NCI-H146 (cell line): ENCODE measurements around the gene RNU5B-1.

Experiments
- DNase-seq: peaks from one replicate; lab custom pipeline; 2025; lab: John Stamatoyannopoulos, UW

RNU5B-1 gene

DNA sequence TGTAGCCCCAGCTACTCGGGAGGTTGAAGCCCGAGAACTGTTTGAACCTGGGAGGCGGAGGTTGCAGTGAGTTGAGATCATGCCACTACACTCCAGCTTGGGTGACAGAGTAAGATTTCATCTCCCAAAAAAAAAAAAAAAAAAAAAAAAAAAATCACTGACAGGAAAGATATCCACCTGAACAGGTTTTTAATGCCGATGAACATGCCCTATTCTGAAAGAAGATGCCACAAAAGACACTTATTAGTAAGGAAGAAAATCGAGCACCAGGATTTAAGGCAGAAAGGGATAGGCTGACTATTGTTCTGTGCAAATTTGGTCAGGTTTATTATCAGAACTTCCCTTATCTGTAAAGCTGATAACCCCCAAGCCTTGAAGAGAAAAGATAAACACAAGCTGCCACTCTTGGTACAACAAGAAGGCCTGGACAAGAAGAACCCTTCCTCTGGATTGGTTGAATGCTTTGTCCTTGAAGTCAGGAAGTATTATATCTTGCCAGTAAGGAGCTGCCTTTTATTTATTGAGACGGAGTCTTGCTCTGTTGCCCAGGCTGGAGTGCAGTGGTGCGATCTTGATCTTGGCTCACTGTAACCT lies 15.1 kb upstream of the RNU5B-1 start:
- no peak for DNase-seq

DNA sequence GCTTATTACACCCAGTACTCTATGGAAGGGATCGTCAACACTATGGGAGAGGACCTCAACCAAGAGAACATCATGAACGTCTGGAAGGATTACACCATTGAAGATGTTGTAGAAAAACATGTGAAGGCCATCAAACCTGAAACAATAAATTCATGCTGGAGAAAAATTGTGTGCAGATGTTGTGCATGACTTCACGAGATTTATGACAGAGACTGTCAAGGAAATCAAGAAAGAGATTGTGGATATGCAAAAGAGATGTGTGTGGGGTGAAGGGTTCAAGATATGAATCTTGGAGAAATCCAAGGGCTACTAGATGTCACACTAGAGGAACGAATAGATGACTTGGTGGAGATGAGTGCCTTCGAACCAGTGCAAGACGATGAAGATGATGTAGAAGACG lies 14.2 kb upstream of the RNU5B-1 start:
- no peak for DNase-seq

DNA sequence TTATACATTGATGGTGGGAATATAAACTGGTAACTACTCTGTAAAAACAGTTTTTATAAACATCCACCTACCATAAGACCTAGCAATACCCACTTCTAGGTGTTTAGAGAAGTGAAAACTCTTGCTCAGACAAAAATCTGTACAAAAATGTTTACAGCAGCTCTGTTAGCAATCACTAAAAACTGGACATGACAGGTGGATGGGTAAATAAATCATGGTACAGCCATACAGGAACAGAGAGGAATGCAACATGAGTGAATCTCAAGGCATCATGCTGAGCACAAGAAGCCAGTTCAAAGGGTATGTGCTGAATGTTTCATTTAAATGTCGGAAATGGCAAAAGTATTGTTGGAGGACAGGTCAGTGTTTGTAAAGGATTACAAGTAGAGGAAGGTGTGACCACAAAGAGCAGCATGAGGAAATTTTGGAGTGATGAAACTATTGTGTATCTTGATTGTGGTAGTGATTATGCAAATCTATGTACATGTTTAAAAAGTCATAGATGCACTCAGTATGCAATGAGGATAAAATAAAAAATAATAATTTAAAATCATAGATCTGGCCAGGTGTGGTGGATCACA lies 11.4 kb upstream of the RNU5B-1 start:
- DNase-seq = peak; percentile 10

DNA sequence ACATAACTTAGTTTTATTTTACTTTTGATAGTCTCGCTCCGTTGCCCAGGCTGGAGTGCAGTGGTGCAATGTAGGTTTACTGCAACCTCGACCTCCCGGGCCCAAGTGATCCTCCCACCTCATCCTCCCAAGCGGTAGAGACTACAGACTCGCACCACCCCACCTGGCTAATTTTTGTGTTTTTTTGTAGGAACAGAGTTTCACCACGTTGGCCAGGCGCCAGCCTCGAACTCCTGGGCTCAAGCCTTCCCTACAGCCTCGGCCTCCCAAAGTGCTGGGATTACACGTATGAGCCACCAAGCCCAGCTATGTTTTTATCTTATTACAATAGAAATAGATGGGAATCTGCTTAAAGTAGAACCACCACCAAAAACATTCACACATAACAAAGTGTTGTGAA lies 5.7 kb upstream of the RNU5B-1 start:
- DNase-seq = no peak

DNA sequence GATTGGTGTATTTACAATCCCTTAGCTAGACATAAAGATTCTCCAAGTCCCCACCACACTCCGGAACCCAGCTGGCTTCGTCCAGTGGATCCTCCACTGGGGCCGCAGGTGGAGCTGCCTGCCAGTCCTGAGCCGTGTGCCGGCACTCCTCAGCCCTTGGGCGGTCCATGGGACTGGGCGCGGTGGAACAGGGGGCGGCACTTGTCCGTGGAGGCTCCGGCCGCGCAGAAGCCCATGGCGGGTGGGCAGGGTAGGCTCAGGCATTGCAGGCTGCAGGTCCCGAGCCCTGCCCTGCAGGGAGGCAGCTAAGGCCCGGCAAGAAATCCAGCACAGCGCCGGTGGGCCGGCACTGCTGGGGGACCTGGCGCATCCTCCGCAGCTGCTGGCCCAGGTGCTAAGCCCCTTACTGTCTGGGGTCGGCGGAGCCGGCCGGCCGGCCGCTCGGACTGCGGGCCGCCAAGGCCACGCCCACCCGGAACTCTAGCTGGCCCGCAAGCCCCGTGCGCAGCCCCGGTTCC lies 3.5 kb upstream of the RNU5B-1 start:
- DNase-seq = no peak

DNA sequence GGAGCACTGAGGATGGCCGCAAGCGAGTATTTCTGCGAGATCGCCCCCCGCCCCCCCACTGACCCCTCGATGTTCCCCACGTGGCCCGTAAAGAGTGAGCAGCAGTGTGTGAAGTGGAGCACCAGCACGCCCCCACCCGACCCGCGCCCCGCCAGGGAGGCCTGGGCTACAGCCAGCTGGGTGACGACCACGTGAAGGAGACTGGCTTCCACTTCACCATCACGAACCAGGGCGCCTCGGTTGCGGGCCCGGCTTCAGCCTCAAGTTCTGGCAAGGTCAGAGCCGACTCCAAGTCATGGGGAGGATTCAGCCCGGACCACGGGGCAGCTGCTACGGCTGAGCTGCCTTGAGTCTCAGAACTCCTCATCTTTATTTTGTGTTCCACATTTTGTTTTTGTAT lies 2.4 kb upstream of the RNU5B-1 start:
- no peak for DNase-seq

DNA sequence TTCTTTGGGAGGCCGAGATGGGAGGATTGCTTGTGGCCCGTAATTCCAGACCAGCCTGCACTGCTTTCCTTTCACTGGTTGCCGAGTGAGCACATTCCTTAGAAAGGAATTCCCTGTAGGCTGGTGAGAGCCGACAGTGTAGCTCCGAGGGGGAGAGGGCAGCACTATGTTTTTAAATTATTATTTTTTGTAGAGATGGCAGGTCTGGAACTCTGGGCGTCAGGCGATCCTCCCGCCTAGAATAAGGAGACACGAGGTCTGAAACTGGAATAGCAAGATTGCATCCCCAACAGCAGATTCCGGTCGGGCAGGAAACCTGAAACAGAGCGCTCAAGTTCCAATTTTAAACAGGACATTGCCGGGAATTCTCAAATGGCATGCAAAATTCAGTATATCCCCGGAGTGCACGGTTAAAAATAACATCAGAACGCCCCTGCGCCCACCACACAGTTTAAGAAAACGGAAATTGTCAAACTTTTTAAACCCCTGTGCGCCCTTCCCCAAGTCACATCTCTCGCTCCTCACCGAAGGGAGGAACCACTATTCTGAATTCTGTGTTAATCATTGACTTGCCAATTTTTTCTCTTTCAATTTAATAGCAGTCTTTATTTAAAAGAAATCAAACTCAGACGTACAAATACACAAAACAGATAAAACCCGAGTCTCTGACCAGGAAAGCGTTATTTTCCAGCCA lies 643 bp upstream of the RNU5B-1 start:
- peak; percentile 42 for DNase-seq

DNA sequence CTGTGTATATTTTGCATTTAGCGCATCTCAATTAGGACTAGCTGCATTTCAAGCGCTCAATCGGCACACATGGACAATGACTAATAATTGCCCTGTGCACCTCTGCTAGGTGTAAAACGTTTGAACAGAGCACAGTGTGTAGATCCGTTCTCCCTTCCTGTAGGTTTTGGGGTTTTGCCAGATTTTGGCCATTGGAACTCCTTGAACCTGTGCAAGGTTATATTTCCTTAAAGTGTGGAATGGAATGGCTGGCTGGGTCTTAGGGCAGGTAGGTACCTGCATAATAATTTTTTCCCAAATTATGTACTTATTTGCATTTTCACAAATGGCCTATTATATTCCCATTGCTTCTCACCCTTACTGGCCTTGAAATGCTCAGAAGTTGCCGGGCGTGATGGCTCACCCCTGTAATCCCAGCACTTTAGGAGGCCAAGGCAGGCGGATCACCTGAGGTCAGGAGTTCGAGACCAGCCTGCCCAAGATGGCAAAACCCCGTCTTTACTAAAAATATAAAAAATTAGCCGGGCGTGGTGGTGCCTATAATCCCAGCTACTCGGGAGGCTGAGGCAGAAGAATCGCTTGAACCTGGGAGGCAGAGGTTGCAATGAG lies 777 bp downstream of the RNU5B-1 start:
- no peak for DNase-seq

DNA sequence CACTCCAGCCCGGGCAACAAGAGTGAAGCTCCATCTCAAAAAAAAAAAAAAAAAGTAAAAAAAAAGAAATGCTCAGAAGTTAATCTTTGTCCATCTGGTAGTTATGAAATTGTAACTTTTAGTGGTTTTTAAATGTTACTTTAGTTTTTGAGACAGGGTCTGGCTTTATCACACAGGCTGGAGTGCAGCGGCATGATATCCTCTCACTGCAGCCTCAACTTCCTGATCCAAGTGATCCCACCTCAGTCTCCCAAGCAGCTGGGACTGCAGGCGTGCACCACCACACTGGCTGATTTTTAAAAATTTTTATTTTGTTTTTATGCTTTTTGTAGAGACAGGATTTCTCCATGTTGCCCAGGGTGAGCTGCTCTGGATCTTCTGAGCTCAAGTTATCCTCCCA lies 1.3 kb downstream of the RNU5B-1 start:
- no peak for DNase-seq

DNA sequence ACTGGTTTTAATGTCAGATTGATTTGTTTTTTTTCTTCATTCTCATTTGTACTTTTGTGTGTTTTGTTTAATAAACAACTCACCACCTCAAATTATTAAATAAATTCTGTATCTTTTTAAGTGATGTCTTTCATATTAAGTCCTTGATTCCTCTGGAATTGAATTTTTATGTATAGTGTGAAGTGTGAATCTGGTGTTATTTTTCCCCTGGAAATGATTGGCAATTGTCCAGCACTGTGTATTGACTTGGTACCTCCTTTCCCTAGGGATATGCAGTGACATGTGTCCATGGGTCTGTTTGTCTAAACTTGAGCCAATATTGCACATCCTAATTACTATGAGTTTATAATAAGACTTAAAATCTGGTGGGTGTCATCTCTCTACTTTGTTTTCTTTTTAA lies 2.1 kb downstream of the RNU5B-1 start:
- DNase-seq = peak; percentile 8

DNA sequence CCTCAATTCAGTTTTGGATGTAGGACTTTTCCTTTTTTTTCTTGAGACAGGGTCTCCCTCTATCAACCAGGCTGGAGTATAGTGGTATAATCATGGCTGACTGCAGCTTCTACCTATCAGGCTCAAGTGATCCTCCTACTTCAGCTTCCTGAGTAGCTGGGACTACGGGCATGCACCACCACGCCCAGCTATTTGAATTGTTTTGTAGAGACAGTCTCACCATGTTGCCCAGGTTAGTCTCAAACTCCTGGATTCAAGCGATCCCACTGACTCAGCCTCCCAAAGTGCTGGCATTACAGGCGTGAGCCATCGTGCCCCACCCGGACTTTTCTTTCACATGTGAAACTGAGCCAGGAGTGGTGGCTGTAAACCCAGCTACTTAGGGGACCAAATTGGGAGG lies 3.5 kb downstream of the RNU5B-1 start:
- no peak for DNase-seq

DNA sequence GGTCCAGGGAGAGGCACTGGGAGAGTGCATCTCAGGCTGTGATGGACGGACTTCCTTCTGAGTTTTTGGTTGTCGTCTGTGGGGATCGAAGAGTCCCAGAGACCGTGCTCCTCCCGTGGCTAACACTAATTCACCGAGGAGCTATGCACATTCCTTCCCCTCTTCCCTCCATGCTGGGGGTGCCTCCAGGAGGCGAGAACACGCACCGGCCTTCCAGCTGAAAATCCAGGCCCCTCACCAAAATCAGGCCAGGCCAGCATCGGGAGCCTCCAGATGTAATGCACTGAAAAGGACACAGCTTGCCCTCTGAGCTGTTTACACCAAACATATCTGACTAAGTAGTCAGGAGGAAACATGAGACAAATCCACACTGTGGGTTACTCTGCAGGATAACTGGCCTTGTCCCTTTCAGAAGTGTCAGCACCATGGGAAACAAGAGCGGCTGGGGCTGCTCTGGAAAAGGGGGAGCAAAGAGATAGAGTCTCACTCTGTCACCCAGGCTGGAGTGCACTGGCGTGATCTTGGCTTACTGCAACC lies 5.5 kb downstream of the RNU5B-1 start:
- no peak for DNase-seq

DNA sequence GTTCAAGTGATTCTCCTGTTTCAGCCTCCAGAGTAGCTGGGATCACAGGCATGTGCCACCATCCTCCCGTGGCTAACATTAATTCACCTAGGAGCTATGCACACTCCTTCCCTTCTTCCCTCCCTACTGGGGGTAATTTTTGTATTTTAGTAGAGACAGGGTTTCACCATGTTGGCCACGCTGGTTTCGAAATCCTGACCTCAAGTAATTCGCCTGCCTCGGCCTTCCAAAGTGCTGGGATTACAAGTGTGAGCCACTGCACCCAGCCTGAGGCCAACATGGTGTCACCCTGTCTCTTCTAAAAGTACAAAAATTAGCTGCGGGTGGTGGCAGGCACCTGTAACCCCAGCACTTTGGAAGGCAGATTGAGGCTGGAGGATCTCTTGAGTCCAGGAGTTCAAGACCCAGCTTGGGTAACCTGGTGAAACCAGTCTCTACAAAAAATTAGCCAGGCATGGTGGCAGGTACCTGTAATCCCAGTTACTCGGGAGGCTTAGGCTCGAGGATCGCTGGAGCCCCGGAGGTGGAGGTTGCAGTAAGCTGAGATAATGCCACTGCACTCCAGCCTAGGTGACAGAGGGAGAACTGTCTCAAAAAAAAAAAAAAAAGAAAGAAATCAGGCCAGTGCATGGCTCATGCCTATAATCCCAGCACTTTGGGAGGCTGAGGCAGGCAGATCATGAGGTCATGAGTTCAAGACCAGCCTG lies 6.1 kb downstream of the RNU5B-1 start:
- no peak for DNase-seq

DNA sequence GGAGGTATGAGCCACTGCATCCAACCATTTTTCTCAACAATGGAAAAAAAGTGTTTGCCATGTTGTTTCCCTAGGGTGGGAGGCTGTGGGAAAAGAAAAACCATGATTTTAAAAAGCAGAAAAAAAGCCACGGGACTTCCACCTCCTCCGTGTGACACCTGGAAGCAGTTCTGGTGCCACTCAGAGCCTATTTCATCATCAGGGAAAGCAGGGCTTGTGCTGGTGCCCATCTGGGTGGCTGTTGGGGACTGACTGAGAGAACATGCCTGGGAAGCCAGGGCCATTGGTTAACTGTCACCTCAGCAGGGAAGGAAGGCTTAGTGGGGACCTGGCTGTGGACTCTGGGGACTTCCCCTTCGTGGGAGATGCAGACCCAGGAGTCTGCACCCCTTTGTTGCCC lies 7.3 kb downstream of the RNU5B-1 start:
- no peak for DNase-seq

DNA sequence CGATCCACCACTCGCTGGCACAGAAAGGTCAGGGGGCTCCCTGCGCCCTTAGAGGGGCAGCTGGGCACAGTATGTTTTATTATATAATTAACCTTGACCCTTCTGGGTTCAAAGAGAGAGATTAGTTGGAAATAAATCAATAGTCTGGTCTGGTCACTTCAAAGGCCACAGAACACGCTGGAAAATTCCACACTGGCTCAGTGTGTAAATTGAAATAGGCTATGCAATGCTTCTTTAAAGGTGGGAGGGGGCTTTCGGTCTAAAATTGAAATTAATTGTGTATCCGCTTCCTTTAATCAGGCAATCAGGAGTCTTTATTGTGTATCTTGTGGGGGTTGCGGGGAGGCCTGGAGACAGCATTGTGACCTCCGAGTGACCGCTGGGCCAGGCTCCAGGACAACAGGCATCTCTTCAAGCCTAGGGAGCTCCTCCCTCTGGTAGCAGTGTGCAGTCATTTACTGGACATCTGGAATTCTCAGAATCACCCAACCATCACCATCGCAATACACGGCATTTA lies 8.0 kb downstream of the RNU5B-1 start:
- no peak for DNase-seq

DNA sequence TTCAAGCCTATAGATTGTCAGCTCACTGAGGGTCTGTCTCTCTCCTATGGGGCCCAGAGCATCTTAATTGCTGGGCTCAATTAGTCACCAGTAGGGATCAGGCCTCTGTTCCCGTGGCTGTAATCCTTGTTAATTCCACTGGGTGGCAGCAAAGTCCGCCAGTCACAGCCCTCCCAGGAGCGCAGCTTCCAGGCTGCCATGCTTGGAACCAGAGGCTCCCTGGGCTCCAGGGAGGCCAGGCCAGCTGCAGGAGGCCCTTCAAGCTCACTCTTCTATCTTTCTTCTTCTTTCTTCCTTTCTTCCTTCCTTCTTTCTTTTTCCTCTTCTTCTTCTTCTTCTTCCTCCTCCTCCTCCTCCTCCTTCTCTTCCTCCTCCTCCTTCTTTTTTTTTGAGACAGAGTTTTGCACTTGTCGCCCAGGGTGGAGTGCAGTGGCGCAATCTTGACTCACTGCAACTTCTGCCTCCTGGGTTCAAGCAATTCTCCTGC lies 14.4 kb downstream of the RNU5B-1 start:
- DNase-seq = peak; percentile 67

DNA sequence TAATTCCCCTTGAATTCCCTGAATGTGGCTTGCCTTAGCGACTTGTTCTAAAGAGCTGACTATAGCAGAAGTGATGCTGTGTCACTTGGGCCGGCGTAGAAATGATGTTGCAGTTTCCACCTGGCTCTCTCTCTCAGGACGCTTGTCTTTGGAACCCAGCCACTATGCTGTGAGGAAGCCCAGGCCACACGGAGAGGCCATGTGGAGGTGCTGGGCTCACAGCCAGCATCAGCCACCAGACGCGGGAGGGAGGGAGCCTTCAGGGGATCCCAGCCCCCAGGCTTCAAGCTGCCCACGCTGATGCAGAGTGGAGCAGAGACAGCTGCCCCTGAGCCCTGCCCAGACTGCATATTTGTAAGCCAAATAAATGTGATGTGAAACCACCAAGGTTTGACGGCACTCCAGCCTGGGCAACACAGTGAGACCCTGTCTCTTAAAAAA lies 18.6 kb downstream of the RNU5B-1 start:
- peak; percentile 5 for DNase-seq

DNA sequence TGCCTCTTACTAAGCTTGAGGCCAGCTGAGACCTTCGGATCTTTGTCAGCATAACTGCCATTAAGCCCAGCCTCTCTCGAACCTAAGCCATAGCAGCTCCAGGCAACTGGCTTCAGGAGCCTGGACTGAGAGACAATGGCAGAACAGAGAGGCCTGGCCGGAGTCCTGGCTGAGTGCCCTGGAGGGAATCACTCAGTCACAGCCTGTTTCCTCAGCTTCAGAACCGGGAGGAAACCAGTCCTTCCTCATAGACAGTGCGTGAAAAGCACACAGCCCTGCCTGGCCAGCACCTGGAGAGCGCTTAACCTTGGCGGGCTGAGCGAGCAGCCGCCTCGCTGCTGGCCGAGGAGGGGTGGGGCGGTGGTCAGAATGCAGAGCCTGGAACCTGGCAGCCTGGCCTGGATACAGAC lies 21.6 kb downstream of the RNU5B-1 start:
- DNase-seq = no peak

DNA sequence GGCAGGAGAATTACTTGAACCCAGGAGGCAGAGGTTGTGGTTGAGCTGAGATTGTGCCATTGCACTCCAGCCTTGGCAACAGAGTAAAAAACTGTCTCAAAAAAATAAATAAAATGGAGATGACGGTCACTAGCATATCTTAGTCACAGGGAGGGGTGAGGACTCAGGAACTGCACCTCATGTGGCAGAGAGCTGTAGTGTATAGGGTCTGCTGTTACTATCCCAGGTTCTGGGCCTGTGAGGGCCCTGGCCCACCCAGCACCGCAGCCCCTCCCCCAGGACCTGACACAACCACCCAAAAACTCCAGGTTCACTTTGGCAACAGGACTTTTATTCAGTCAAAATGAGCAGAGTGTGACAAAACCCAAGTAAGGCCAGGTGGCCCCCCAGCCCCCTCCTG lies 22.3 kb downstream of the RNU5B-1 start:
- DNase-seq = no peak

DNA sequence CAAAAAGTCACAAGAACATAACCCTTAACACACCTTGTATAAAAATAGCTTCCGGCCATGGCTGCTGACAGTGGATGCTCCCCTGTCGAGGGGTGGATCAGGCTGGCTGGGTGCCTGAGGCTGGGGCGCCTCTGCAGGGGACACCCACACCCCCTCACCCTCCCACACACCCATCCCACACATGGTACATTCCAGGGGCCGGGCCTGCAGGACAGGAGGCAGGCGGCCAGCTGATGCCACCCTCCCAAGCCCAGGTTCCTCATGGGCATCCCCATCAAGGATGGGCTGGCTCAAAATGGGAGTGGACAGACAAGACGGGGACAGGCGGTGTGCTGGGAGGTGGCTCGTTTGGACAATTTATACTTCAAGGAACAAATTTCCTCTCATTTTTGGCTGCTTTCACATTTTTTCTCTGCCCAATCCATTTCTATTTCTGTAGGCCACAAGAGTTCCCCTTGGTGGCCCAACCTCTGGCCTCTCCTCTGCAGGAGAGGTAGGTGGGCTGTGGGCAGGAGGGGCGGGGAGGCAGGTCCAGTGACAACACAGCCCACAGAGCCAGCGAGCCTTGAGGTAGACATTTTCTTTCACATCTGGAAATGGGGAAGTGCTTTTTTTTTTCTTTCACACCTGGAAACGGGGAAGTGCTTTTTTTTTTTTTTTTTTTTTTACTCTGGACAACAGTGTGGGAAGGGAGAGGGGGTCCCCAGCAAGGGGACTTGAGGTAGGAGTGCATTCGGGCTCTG lies 23.3 kb downstream of the RNU5B-1 start:
- no peak for DNase-seq
